NK-92 (cell line): ENCODE measurements around the gene TRIP13.

Experiments
- DNase-seq: peaks from one replicate; lab custom pipeline; 2025; ENCODE audit not compliant: unreplicated experiment; lab: John Stamatoyannopoulos, UW

The TRIP13 gene

GRCh38 chr5:951940-952596 lies 59.4 kb downstream of the TRIP13 start:
- no peak for DNase-seq

DNA sequence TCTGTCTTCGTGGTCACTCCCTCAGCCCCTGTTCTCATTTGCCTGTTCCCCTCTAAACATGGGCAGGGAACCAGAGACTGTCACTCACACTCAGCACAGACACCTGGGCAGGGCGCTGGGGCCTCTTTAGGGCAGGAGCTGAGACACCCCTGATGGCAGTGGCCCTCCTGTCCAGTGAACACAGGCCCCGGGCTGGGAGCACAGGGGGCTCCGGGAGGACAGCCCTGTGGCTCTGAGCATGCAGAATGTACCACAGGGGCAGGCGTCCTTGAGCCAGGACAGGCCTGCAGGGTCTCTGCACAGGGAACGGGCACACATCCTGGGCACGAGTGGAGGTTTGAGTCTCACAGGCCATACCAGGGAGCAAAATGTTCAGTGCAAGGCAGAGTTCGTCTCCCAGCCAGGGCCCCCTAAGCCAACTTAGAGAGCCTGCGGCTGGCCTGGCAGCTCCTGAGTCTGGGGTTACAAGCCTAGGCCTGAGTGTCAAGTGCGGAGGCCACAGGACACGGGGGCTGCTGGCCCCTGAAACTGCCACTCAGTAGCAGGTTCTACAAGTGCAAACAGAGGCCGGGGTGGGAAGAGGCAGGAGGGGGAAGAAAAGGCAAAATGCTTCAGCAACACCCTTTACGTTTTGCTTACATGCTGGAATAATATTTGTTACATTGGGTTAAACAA lies 60.0 kb downstream of the TRIP13 start:
- no peak for DNase-seq

GRCh38 chr5:953535-954449 lies 61.1 kb downstream of the TRIP13 start:
- no peak for DNase-seq

DNA sequence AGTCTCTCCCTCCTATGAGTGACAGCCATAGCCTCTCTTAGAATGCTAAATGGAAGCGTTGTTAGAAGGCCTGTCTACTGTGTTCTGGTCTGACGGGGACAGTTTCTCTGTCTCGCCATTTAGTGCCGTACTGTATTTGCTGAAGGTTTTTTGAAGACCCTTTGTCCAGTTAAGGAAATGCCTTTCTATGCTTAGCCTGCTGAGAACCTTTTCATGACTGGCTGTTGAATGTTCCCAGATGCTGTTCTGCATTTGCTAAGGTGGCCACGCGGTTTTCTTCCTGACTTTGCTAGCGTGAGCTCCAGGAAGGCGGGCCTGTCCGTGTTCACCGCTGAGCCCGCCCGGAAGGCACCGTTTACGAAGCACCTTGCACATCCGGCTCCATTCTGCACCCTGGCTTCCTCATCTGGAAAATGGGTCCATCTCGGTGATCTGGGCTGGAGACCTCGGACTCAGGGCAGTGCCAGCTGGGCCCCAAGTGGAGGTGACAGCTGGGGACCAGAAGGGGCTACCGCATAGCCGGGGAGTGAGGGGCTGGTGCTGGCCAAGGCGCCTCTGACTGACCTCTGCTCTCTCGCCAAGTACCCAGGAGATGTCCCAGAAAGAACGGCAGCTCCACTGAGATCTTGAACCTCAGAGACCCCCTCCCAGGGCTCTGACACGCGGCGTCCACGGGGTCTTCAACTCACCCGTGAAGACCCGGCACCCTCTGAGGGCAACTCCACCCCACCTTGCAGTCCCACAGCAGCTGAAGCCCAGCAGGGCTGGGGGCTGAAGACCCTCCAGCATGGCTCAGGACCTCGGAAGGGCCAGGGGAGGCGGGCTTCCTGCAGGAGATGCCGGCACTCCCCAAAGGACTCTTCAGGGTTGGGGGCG lies 63.4 kb downstream of the TRIP13 start:
- no peak for DNase-seq

- no peak for DNase-seq
Measured at GRCh38 chr5:956941-957747, 64.5 kb downstream of the TRIP13 start.

DNA sequence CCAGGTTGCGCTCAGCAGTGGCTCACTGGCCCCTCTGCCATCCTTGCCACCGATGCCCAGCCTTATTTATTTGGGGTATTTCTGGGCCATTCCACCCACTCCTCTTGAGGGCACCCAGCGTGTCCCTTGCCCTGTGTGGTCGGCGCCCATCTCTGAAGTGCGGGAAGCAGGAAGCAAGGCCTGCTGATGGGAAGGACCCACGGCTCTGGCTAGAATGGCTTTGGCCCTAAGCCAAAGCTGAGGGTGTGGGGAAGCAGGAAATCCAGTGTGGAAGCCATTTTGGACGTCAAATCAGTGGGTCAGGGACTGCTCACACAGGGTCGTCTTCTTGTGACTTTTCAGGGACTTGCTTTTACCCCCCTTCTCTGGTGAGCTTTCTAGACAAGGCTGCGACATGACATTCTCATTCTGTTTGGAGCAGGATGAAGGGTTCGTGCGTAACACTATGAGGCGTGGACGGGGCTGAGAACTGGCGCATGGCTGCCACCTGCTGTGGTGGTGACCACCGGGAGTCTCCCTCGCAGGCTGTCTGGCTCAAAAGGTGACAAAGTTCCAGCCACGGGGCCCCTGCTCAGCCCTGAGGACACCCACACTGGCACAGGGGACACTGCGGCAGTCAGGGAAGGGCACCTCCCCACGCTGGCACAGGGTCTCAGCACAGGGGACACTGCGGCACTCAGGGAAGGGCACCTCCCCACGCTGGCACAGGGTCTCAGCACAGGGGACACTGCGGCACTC lies 65.2 kb downstream of the TRIP13 start:
- no peak for DNase-seq

DNA sequence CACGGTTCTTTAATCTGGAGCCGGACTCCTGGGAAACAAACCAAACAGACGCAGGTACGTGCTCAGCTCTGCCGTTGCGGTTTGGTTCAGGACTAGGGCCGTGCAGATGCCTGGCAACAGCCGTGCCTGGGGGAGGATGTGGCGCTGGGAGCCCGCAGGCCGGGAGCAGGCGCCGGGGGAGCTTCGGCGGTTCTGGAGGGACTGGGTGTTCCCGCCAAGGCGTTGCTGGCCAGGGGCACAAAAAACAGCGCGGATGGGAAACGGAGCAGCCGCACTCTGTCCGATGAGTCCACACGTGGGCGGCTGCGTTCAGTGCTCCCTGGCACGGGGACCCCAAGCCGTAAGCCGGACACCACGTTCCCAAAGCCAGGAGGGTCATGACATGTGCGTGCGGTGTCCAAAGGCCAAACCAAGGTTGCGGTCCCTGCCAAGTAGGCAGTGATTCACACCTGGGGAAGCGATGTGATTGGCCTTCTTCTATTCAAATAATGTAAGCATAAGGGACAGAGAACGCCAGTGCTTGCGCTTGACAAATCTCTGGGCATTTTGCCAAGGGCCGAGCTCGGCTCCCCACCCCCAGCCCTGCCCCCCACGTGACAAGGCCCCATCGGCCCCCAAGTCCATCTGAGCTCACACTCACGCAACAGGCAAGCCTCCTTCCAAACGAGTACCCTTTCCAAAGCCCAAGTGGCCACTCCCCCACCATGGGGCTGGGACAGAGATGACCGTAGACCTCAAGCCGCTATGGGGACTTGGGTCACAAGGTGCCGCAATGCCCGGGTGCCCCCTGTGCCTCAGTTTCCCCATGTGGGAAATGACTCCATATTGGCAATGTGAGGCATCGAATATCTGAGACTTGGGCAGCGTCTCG lies 66.3 kb downstream of the TRIP13 start:
- no peak for DNase-seq

DNA sequence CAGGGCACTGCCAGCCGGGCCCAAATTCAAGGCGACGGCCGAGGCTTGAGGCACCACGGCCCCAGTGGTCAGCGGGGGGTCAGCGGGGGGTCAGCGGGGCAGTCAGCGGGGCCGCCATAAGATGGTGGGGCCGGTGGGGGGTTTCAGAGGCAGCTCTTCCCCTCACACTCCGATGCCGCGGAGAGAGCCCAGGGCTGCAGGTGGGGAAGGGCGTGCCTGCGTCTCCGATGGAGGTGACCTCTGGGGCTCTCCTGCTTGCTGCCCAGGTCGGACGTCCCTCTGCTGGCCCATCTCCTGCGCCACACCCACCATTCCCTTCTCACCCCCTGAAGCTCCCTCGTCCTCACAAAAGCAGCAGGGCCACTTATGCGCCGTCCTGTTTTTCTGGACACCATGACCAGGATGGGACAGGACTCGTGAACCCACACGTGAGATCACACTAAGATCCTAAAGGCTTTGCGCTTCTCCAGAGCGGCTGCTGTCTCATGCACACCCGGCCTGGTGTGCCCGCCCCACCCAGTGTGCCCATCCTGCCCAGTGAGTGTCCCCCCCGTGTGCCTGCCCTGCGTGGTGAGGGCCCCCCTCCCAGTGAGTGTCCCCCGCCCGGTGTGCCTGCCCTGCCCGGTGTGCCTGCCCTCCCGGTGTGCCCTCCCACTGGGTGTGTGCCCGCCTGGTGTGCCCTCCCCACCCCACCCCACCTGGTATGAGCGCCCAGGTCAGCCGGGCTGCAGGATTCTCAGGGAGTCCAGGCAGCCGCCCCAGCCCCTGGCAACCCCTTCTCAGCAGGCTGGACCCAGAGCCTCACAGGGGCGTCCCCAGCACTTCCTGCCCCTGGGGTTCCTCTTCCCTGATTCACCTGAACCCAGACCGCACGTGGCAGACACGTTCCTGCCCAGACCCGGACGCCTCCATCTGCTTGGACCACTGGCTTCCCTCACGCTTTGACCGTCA lies 67.2 kb downstream of the TRIP13 start:
- DNase-seq: no peak

DNA sequence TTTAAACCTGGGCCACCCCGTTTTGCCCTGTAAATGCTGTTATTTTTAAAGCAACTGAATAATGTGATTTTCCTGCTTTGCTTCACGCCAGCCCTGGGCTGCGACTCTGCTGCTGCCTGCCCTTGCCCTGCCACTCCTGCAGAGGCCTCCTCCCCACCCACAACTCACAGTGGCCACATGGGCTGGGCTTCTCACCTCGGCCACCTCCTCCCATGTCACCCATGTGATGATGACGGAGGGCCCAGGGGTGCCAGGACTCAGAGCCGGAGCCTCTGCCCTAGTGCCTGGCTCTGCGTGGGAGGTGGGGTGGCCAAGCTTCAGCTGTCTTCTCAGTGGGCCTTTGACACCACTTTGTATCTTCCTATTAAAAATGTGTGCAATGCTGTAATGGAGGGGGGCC lies 67.9 kb downstream of the TRIP13 start:
- no peak for DNase-seq

DNA sequence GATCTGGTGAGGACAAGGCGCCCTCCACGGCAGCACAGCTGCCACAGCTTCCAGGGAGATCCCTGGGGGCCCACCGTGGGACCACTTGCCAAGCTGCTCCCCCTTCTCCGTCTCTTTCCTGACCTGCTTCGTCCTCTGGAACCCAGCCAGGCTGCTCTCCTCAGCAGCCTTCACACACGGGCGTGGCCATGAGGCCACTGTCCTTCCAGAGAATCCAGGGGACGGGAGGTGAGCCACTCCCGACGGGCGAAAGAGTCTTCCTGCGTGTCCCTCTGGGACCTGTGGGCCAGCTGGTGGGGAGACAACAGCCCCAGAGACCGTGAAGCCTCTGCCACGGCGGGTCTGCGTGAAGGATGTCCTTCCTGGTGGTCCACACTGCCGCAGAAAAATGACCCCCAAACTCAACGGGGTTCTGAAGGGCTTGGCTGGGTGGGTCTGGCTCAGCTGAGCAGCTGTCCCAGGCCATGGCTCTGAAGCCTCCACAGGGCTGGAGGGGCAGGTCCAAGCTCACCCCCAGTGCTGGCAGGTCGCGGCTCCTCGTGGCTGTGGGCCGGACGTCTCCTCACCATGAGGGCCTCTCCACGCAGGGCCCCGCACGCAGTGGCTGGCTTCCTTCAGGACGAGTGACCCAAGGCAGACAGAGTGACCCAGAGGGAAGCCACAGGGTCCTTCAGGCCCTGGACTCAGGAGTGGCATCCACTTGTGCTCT lies 68.5 kb downstream of the TRIP13 start:
- no peak for DNase-seq

- no peak for DNase-seq
Measured at GRCh38 chr5:961711-962240, 69.1 kb downstream of the TRIP13 start.

- DNase-seq: no peak
Measured at GRCh38 chr5:962386-962785, 69.7 kb downstream of the TRIP13 start.

DNA sequence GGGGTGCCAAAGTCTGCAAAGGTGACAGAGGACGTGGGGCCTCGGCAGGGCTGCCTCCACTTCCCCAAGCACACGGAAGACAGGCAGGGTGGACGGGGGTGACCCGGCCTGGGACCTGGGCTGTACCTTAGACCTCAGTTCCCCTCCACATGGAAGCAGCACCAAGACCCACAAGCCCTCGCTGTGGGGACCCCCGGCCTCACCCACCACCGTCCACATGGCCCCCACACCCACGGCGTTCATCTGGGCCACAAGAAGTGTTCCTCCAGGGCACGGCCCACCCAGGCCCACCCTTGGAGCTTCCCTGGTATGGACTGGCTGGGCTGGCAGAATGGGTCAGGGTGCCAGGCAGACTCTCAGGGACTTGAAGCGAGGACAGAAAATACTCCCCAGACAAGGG lies 70.1 kb downstream of the TRIP13 start:
- no peak for DNase-seq

DNA sequence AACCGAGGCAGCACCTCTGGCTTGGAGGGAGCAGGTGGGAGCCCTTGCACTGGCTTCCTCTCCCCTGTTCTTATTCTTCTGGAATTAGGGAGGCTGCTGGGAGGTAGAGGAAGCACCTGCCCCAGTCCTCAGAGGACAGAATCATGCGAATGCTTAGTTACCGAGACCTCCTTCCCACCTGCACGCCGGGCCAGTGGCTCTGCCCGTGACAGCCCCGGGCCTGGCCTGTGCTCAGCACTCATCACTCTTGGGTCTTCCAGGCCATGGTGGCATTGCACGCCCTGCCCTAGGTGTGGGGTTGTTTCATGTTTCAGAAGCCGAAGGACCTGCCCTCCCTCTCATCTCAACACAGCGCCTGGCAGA lies 70.6 kb downstream of the TRIP13 start:
- no peak for DNase-seq

DNA sequence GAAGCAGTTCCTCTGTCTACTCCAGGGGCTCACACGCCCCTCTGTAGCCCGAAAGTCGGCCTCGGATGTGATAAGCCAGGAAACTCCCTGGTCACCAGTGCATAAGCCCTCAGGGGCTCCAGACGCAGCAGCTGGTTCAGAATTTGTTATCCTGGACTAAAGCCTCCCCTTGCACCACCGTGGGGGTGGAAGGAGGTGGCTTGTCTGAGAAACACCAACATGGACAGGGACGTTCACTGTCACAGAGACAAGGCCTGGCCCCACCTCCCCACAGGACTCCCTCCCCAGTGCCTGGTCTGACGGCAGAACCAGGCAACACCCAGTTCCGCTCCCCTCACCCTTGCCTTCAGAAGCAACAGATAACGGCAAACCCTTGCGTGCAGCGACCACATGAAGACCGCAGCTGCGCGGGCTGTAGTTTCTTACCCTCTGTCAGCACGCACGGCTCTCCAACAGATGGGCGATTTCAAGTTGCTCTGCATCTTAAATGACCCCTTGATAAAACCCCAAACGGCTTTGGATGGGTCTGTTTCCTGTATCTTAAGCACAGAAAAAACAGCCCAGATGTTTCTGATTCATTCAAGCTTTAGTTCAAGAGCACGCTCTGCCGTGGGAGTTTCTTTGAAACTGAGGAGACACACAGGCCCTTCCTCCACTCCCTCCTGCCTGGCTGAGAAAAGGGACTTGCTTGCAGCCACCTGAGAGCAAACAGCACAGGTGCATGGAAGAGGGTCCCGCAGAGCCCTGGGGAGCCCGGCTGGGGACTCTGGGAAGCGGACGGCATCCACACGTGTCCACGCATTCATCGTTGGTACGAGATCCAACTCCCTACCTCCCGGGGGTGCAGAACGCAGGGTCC lies 71.2 kb downstream of the TRIP13 start:
- no peak for DNase-seq

GRCh38 chr5:964821-965220 lies 72.1 kb downstream of the TRIP13 start:
- no peak for DNase-seq
